Fibroblast of skin of left biceps (primary cell): ENCODE measurements around the gene ADPRS.
A peak's percentile ranks its signal among the peaks of the same experiment; 100 is the strongest.

Source experiments
- DNase-seq, 2 experiments: peaks; one replicate each; pipeline ENCODE4 v3.0.0-alpha.2; 2013; ENCODE audit warnings: low read depth in 2 of 2

ADPRS gene

DNA sequence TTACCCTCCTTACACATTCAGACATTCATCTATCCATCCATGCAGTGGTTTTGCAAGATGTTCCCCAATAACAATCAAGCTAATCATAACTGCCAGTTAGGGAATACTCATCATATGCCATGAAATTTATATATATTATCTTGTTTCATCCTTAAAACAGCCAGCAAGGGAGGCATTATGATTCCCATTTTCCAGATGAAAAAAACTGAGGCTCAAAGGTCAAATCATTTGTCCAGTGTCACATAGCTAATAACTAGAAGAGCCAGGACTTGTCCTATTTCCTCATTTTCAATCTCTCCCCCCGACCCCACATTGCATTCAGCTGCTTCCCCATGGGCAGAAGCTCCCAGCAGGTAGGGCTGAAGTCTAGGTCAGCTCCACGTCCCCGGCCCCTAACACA lies 43.3 kb downstream of the ADPRS start:
- no peak for DNase-seq

DNA sequence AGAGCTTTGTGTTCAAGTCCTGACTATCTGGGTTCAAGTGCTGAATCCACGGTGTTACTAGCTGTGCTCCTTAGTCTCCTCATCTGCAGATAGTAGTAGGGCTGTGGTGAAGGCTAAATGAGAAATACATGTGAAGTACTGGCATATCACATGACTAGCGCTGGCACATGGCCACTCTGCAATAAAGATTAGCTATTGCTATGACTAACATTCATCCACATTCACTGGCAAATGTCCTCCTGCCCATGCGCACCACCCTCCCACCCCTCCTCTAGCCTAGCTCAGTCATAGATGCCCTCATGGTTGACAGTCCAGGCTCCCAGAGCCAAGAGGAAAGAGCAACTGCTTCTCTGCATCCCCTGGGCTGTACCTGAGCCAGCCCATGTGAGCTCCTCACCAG lies 44.8 kb downstream of the ADPRS start:
- peak; percentile 84 to 86 for DNase-seq

DNA sequence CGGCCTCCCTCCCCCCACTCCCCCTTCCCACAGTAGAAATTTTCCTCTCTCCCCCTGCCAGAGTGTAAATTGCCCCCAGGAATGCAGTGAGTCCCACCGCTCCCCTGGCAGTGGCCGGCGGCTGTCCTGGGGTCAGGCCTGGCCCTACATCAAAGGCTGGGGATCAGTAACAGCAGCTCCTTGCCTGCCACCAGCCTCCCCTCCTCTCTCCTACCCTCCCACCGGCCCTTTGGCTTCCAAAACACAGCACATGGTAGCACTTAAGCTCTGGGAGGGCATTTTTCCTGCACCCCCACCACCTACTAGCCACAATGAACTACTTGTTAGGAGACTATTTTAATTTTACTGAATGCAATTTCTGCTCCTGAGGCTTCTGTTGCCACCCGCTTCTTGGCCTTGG lies 45.3 kb downstream of the ADPRS start:
- DNase-seq: no peak

DNA sequence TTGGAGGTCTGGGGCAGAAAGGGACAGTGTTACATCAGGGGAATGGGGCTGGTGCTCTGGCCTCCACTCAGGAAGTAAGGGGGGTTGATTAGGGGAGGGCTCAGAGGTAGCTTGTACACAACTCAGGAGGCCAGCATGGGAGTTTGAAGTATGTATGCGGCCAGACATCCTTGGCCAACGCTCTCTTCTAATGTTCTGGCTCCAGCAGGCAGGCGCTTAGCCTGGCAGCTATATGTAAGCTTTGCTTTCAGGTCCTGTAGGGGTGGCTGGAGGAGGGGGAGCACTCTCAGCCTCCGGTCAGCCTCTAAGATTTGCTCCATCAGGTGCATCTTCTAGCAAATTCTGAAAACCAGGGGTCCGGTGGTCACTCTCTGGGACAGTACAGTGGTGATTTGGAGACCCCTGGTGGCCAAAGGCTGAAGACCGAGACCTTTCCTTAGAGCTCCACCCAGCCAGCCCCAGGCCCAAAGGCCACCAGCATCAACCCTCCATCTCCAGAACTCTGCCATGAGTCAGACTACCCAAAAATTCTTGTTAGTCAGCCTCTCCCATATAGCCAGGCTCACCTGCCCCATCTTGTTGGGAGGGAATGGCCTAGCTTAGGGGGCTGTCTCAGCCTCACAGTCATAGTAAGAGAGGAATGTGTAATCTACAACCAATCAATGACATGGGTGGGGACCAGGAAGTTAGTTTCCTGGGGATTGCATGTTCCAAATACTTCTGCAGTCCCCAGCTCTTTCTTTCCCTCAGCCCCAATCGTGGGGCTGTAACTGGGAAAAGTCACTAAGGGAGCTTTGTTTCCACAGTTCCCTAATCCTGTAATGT lies 46.0 kb downstream of the ADPRS start:
- no peak for DNase-seq

DNA sequence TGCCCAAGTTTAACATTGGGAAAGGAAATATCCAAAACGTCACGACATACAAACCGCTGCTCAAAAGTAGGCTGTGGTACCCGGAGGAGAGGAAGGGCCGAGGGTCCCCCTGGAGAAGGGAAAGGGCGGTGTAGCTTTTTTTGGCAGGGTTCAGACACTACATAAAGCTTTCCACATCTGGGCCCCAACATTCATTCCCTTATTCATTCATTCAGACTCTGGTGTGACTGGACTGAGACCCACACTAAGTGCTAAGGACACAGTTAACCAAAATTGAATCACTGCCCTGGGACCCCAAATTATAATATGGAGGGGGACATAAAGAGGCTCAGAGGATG lies 46.6 kb downstream of the ADPRS start:
- DNase-seq: no peak

DNA sequence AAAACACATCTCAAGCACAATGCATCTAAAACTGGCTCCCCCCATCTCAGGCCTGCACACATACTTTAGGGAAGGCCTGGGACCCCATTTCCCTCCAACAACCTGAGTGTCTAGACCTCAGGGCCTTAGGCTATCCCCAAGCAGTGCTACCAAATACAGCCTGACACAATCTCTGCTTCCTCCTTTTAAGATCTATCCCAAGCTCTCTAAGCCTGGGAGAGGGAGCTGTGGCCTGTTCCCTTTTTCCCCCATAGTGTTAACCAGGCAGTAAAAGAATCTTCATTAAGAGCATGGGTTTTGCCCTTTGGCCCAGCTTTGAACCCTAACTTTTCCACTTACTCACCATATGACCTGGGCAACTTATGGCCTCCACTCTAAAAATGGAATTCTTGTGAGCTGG lies 47.1 kb downstream of the ADPRS start:
- no peak for DNase-seq

DNA sequence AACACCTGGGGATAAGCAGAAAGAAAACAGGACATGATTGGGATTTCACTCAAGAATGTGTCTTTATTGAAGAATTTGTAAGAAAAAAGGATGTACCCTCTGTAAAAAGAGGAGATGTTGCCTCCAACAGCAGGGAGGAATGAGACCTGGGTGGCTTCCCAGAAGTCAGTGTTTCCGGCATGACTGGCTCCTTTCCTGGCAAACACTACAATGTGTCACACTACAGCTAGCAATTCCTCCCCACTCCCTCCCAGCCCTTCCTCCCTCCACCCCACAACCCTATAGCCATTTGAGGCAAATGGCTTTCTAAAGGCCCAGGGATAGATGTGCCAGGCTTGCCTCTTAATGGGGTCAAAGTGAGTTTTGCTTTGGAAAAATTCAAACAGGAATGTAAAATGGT lies 47.8 kb downstream of the ADPRS start:
- peak; percentile 64 to 66 for DNase-seq

DNA sequence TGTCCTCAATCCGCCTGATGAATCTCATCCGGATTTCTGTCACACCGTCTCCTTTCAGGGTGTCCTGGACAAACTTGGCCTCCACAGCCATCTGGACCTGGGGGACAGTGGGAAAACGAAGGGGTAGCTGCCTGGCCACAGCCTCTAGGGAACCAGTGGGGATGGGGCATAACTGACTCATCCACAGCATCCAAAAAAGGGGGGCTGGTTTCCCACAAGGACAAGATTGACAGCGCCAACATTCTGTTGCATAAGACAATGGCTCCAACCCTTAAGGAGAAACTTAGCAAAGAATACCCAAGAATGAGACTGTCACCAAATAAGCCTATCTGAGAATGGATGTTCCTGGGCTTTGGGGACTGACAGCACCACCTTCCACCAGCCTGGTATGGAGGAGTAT lies 48.5 kb downstream of the ADPRS start:
- no peak for DNase-seq

DNA sequence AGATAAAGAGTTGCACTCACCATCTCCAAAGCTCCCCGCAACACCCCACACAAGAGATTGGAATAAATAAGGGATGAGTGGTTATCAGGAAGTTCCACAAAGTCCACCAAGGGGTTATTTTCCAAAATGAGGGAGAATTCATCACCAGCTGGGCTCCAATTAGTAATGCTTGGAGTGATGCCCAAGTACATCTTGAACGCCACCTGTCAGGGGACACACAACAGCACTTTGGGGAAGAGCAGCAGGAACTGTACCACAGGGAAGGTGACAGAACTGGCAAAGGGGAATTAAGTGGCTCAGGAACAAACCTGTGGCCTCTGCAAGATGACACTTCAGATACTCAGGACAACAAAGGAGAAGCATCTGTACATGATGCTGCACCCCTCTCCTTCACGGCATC lies 49.1 kb downstream of the ADPRS start:
- no peak for DNase-seq

DNA sequence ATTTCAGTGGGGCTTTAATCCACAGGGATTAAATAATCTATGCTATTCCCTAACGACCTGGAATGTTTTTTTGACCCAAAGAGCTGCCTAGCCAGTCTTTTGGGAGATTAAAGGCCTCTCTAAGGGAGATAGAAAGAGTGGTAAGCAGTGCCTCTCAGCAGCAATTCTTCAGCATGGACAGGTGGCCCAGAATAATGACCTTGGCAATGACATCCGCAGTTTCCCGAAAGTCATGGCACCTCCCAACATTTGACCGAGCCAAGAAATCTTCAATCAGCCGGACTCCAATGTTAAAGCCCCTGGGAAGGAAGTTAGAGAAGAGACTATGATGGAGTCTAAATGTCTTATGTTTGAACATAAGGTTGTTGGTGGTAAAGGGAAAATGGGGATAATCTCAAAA lies 50.8 kb downstream of the ADPRS start:
- no peak for DNase-seq

DNA sequence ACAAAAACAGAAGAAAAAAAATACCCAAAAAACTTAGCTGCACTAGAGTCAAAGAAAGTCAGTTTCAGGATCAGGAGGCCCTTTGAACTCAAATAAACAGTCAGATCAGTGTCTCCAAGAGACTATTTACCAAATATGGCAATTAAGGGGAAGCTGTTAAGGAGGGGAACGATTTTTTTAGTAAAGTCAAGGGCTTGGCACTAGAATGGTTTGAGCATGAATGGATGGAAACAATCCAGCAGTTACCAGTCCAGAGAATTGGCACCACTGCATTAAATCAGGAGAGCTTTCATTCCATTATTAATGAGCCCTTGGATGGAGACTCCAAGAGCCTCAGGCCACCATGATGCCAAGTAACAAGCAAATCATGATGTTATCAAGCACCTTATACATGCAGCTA lies 53.4 kb downstream of the ADPRS start:
- DNase-seq: no peak

DNA sequence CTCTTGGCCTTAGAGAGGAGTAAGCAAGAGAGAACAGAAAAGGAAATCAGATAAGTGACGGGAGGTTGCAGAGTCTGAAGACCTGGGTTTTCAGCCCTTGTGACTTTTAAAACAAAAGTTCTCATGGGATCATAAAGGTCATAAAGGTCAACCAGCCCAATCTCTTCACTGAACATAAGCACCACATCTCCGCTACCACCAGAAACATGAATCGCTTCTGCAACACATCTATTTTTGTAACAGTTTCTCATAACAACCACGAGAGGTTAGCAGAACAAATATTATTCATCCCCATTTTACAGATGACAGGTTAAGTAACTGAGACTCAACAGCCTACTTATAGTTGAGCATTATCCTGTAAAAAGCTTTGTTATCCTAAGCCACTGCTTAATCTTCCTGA lies 54.7 kb downstream of the ADPRS start:
- DNase-seq: no peak
